HepG2 (cell line): Measurements from ENCODE around the gene PTGIR. TPM values are rescaled to one million over a fixed set of nuclear protein-coding genes. Genes with fewer than 3 reads are reported as not detected.
A peak's percentile ranks its signal among the peaks of the same experiment; 100 is the strongest.

Source experiments
- ARNT ChIP-seq: fragments of 450-650 bp; IDR thresholded peaks from 2 replicates; pipeline ENCODE4 v1.6.1; 2017
- CHD4 ChIP-seq: fragments of 200-600 bp; sonication (generic); IDR thresholded peaks from 2 replicates; pipeline ENCODE4 v1.7.0; 2017; ENCODE audit warnings: mild to moderate bottlenecking, low read length, borderline replicate concordance
- CREBL2 ChIP-seq: sonication (generic); formaldehyde crosslinking; IDR thresholded peaks from 2 replicates; pipeline ENCODE4 v1.8.1; 2023; ENCODE audit warnings: missing genetic modification reagents, mild to moderate bottlenecking, borderline replicate concordance
- EZH2 ChIP-seq: conservative IDR thresholded peaks from 2 replicates; pipeline ENCODE4 v1.6.1; 2012; ENCODE audit warnings: mild to moderate bottlenecking, low read depth, low read length, moderate library complexity
- IRF1 ChIP-seq: sonication (generic); formaldehyde crosslinking; IDR thresholded peaks from 2 replicates; pipeline ENCODE4 v1.4.0; 2020; ENCODE audit warnings: low read depth, mild to moderate bottlenecking, missing genetic modification reagents
- JUN ChIP-seq: sonication (generic); formaldehyde crosslinking; IDR thresholded peaks from 2 replicates; pipeline ENCODE4 v1.4.0; 2020; ENCODE audit warnings: mild to moderate bottlenecking, missing genetic modification reagents
- KLF13 ChIP-seq: sonication (generic); formaldehyde crosslinking; IDR thresholded peaks from 2 replicates; pipeline ENCODE4 v1.4.0; 2020; ENCODE audit warnings: mild to moderate bottlenecking, missing genetic modification reagents
- MAF1 ChIP-seq: sonication (generic); formaldehyde crosslinking; IDR thresholded peaks from 2 replicates; pipeline ENCODE4 v1.5.0; 2020; ENCODE audit warnings: missing genetic modification reagents, borderline replicate concordance
- MYPOP ChIP-seq: sonication (generic); formaldehyde crosslinking; IDR thresholded peaks from 2 replicates; pipeline ENCODE4 v1.8.1; 2023; ENCODE audit warnings: mild to moderate bottlenecking, moderate library complexity, missing genetic modification reagents
- NFYC ChIP-seq: IDR thresholded peaks from 2 replicates; pipeline ENCODE4 v1.6.1; 2016; ENCODE audit warnings: missing genetic modification reagents, missing compliant biosample characterization
- RAD21 ChIP-seq: fragments of 450-650 bp; formaldehyde crosslinking; IDR thresholded peaks from 2 replicates; pipeline ENCODE4 v1.5.0; 2020; ENCODE audit warnings: mild to moderate bottlenecking
- REPIN1 ChIP-seq: sonication (generic); formaldehyde crosslinking; IDR thresholded peaks from 2 replicates; pipeline ENCODE4 v1.8.0; 2022; ENCODE audit warnings: missing genetic modification reagents, low read depth, mild to moderate bottlenecking, borderline replicate concordance
- RFXANK ChIP-seq: IDR thresholded peaks from 2 replicates; pipeline ENCODE4 v1.6.1; 2016
- SNAI1 ChIP-seq: sonication (generic); formaldehyde crosslinking; IDR thresholded peaks from 2 replicates; pipeline ENCODE4 v1.5.0; 2020; ENCODE audit warnings: mild to moderate bottlenecking, missing genetic modification reagents, borderline replicate concordance
- ZBTB7B ChIP-seq: sonication (generic); formaldehyde crosslinking; IDR thresholded peaks from 2 replicates; pipeline ENCODE4 v1.4.0; 2020; ENCODE audit warnings: missing genetic modification reagents
- ZNF33B ChIP-seq: sonication (generic); formaldehyde crosslinking; IDR thresholded peaks from 2 replicates; pipeline ENCODE4 v1.5.1; 2020; ENCODE audit warnings: mild to moderate bottlenecking, missing genetic modification reagents
- ZNF503 ChIP-seq: sonication (generic); formaldehyde crosslinking; IDR thresholded peaks from 2 replicates; pipeline ENCODE4 v1.4.0; 2020; ENCODE audit warnings: missing genetic modification reagents
- ZNF546 ChIP-seq: sonication (generic); formaldehyde crosslinking; conservative IDR thresholded peaks from 2 replicates; pipeline ENCODE4 v1.8.1; 2023; ENCODE audit warnings: mild to moderate bottlenecking, missing genetic modification reagents
- ZNF670 ChIP-seq: sonication (generic); formaldehyde crosslinking; IDR thresholded peaks from 2 replicates; pipeline ENCODE4 v1.8.0; 2022; ENCODE audit warnings: mild to moderate bottlenecking, missing genetic modification reagents, borderline replicate concordance
- polyA plus RNA-seq, 8 experiments: library from polyadenylated mRNA; depleted of rRNA in 3 of 8; stranded (reverse) in 7 of 8; unstranded in 1 of 8; fragments of >200 nt; fragmentation: Illumina TruSeq in 4 of 8; extraction: Trizol in 4 of 8; gene quantifications; 2 replicates each; pipeline versions ENCODE4 v1.2.1 to v1.2.3, GENCODE V29; 2011 to 2016; ENCODE audit warnings: low read depth in 4 of 8, missing spikeins in 1 of 8, mixed read lengths in 1 of 8; ENCODE audit not compliant: insufficient read depth in 1 of 8
- total RNA-seq, 5 experiments: library from RNA; depleted of rRNA; stranded (reverse); fragments of >200 nt; fragmentation: Illumina TruSeq; extraction: Trizol; gene quantifications; 2 replicates each; pipeline ENCODE4 v1.2.3, GENCODE V29; 2016; ENCODE audit warnings: low read depth in 1 of 5
- TF ChIP-seq, protein P1 (sequence below): sonication (generic); formaldehyde crosslinking; IDR thresholded peaks from 2 replicates; pipeline ENCODE4 v1.4.0; 2020; ENCODE audit warnings: missing genetic modification reagents, borderline replicate concordance
- TF ChIP-seq, protein P2 (sequence below): sonication (generic); formaldehyde crosslinking; conservative IDR thresholded peaks from 2 replicates; pipeline ENCODE4 v1.8.0; 2022; ENCODE audit warnings: low read depth, missing genetic modification reagents

Gene PTGIR
- total and polyA plus RNA-seq, 2 of the 13 experiments (the other 11 are each of a cell fraction or from before 2014, with no cell fraction given), result not detected

- TF ChIP-seq, protein P1, sequence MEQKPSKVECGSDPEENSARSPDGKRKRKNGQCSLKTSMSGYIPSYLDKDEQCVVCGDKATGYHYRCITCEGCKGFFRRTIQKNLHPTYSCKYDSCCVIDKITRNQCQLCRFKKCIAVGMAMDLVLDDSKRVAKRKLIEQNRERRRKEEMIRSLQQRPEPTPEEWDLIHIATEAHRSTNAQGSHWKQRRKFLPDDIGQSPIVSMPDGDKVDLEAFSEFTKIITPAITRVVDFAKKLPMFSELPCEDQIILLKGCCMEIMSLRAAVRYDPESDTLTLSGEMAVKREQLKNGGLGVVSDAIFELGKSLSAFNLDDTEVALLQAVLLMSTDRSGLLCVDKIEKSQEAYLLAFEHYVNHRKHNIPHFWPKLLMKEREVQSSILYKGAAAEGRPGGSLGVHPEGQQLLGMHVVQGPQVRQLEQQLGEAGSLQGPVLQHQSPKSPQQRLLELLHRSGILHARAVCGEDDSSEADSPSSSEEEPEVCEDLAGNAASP, result peak; percentile 58; the same call in 1 of the 2 replicates
- no peak for TF ChIP-seq JUN (CRISPR knock-in tag)
- no peak for TF ChIP-seq SNAI1 (CRISPR knock-in tag)
- no peak for TF ChIP-seq IRF1 (CRISPR knock-in tag)
- no peak for TF ChIP-seq ZBTB7B (CRISPR knock-in tag)
- TF ChIP-seq KLF13 (CRISPR knock-in tag), result no peak
- peak; percentile 48; the same call in 1 of the 2 replicates for TF ChIP-seq ZNF33B
- TF ChIP-seq ZNF670 (CRISPR knock-in tag), result peak; percentile 82
- TF ChIP-seq MAF1 (CRISPR knock-in tag), result peak; percentile 88; the same call in 1 of the 2 replicates
- TF ChIP-seq CHD4, result peak; percentile 90
- peak; percentile 55 for TF ChIP-seq RAD21 (CRISPR knock-in tag)
- no peak; the same call in 1 of the 2 replicates for TF ChIP-seq ZNF503 (CRISPR knock-in tag)
- TF ChIP-seq RFXANK (CRISPR knock-in tag), result peak; percentile 77; the same call in 1 of the 2 replicates
- no peak for TF ChIP-seq MYPOP
- TF ChIP-seq ARNT, result no peak
- TF ChIP-seq EZH2, result no peak
- TF ChIP-seq, protein P2, sequence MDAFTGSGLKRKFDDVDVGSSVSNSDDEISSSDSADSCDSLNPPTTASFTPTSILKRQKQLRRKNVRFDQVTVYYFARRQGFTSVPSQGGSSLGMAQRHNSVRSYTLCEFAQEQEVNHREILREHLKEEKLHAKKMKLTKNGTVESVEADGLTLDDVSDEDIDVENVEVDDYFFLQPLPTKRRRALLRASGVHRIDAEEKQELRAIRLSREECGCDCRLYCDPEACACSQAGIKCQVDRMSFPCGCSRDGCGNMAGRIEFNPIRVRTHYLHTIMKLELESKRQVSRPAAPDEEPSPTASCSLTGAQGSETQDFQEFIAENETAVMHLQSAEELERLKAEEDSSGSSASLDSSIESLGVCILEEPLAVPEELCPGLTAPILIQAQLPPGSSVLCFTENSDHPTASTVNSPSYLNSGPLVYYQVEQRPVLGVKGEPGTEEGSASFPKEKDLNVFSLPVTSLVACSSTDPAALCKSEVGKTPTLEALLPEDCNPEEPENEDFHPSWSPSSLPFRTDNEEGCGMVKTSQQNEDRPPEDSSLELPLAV (CRISPR knock-in tag), result no peak
- peak; percentile 99 for TF ChIP-seq NFYC
- TF ChIP-seq ZNF546 (CRISPR knock-in tag), result peak; percentile 86; the same call in 1 of the 2 replicates
- TF ChIP-seq CREBL2 (CRISPR knock-in tag), result no peak
- TF ChIP-seq REPIN1 (CRISPR knock-in tag), result peak; percentile 60; the same call in 1 of the 2 replicates
Measured at GRCh38 chr19:46600384-46601317, 24.2 kb downstream of the PTGIR start (continued).
